Endodermal cell (in vitro differentiated cells): ENCODE measurements around the gene IL15. TPM values are rescaled to one million over a fixed set of nuclear protein-coding genes. Genes with fewer than 3 reads are reported as not detected.
"Not testable (repeated sequence)": the region's sequence is repeated elsewhere in the genome, so short reads cannot be mapped to it uniquely, and the experiment has no call there.

ENCODE experiments used
- DNase-seq: peaks from one replicate; pipeline ENCODE4 v3.0.0-alpha.2; 2017
- H3K27ac ChIP-seq: 2 replicates; pipeline ENCODE4 v1.5.1; 2013; ENCODE audit warnings: mild to moderate bottlenecking, low read depth, low read length, moderate library complexity
- H3K27me3 ChIP-seq: 2 replicates; pipeline ENCODE4 v1.6.1; 2013; ENCODE audit warnings: mild to moderate bottlenecking, low read length, moderate library complexity; ENCODE audit not compliant: insufficient read depth, control insufficient read depth, poor library complexity, severe bottlenecking
- H3K36me3 ChIP-seq: 2 replicates; pipeline ENCODE4 v1.7.0; 2013; ENCODE audit warnings: mild to moderate bottlenecking, low read length, moderate library complexity; ENCODE audit not compliant: control insufficient read depth, insufficient read depth
- H3K4me1 ChIP-seq: one replicate; pipeline ENCODE4 v1.7.0; 2013; ENCODE audit warnings: low read length; ENCODE audit not compliant: control insufficient read depth, insufficient read depth
- H3K4me3 ChIP-seq: 2 replicates; pipeline ENCODE4 v1.5.1; 2013; ENCODE audit warnings: mild to moderate bottlenecking, low read length, moderate library complexity
- H3K9ac ChIP-seq: 2 replicates; pipeline ENCODE4 v1.6.1; 2013; ENCODE audit warnings: mild to moderate bottlenecking, low read length, moderate library complexity; ENCODE audit not compliant: poor library complexity, severe bottlenecking; ENCODE audit errors: extremely low read depth
- H3K9me3 ChIP-seq: 2 replicates; pipeline ENCODE4 v1.6.1; 2013; ENCODE audit warnings: mild to moderate bottlenecking, low read length, moderate library complexity; ENCODE audit not compliant: control insufficient read depth
- H3K27ac Mint-ChIP-seq: 2 replicates; pipeline ENCODE4 v1.8.0; 2020; ENCODE audit warnings: mixed read lengths
- H3K27me3 Mint-ChIP-seq: 2 replicates; pipeline ENCODE4 v1.8.0; 2021; ENCODE audit warnings: mild to moderate bottlenecking, mixed read lengths; ENCODE audit not compliant: insufficient read depth
- H3K36me3 Mint-ChIP-seq: 2 replicates; pipeline ENCODE4 v1.8.0; 2020; ENCODE audit warnings: low read depth, mixed read lengths
- H3K4me1 Mint-ChIP-seq: 2 replicates; pipeline ENCODE4 v1.8.0; 2020; ENCODE audit warnings: mixed read lengths
- H3K4me3 Mint-ChIP-seq: 2 replicates; pipeline ENCODE4 v1.8.0; 2020; ENCODE audit warnings: mild to moderate bottlenecking, moderate library complexity, mixed read lengths
- H3K9me3 Mint-ChIP-seq: 2 replicates; pipeline ENCODE4 v1.8.0; 2020; ENCODE audit warnings: mild to moderate bottlenecking, mixed read lengths
- WGBS, 2 experiments: methylation state at CpG; one replicate each; pipeline versions ENCODE4 v1.1.5 to v1.1.7; 2013; ENCODE audit warnings: missing lambda C conversion rate in 2 of 2, mixed read lengths in 1 of 2; ENCODE audit not compliant: insufficient coverage in 1 of 2, insufficient read length in 1 of 2; 5-methylcytosine and 5-hydroxymethylcytosine counted together
- total RNA-seq, 2 donors: library from RNA; stranded (reverse); fragmentation: NEBNext Ultra II Directional in 1 of 2; extraction: Animal tissue kit (Norgen Biotek cat#: 25700) in 1 of 2; gene quantifications; 2 replicates in 1 of 2; 3 replicates in 1 of 2; pipeline ENCODE4 v1.2.1, GENCODE V29; 2021
- TF ChIP-seq, protein P1 (sequence below): fragments of 200-600 bp; sonication (generic); conservative IDR thresholded peaks from 2 replicates; pipeline ENCODE4 v1.5.0; 2021; ENCODE audit warnings: antibody characterized with exemption, mild to moderate bottlenecking

Gene IL15
- total RNA-seq, 2 donors from 2014 or later = 0.42 TPM

DNA sequence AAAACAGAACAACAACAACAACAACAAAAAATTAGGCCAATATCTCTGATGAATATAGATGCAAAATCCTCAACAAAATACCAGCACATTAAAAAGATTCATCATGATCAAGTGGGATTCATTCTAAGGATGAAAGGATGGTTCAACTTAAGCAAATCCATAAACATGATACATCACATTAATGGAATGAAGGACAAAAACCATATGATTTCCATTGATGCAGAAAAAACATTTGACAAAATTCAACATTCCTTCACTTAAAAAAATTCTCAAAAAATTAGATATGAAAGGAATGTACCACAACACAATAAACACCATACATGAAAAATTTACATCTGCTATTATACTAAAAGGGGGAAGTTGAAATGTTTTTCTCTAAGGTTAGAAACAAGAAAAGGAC lies 103.3 kb downstream of the IL15 start:
- H3K4me1 ChIP-seq = no peaks in the 10 kb centered on the region
- no peaks in the 10 kb centered on the region for H3K27me3 Mint-ChIP-seq
- H3K36me3 ChIP-seq = no peaks in the 10 kb centered on the region
- no peaks in the 10 kb centered on the region for H3K36me3 Mint-ChIP-seq
- TF ChIP-seq, protein P1, sequence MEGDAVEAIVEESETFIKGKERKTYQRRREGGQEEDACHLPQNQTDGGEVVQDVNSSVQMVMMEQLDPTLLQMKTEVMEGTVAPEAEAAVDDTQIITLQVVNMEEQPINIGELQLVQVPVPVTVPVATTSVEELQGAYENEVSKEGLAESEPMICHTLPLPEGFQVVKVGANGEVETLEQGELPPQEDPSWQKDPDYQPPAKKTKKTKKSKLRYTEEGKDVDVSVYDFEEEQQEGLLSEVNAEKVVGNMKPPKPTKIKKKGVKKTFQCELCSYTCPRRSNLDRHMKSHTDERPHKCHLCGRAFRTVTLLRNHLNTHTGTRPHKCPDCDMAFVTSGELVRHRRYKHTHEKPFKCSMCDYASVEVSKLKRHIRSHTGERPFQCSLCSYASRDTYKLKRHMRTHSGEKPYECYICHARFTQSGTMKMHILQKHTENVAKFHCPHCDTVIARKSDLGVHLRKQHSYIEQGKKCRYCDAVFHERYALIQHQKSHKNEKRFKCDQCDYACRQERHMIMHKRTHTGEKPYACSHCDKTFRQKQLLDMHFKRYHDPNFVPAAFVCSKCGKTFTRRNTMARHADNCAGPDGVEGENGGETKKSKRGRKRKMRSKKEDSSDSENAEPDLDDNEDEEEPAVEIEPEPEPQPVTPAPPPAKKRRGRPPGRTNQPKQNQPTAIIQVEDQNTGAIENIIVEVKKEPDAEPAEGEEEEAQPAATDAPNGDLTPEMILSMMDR = no peak
- H3K9me3 Mint-ChIP-seq = peaks cover 5% of the 10 kb centered on the region
- H3K4me1 Mint-ChIP-seq = no peaks in the 10 kb centered on the region
- DNase-seq = no peak
- H3K9ac ChIP-seq = no peak overlapping the region
- no peak overlapping the region for H3K4me3 ChIP-seq
- H3K27ac ChIP-seq = no peak overlapping the region
- H3K27me3 ChIP-seq = no peaks in the 10 kb centered on the region
- no peaks in the 10 kb centered on the region for H3K9me3 ChIP-seq
- H3K4me3 Mint-ChIP-seq = no peak overlapping the region
- H3K27ac Mint-ChIP-seq = no peak overlapping the region

DNA sequence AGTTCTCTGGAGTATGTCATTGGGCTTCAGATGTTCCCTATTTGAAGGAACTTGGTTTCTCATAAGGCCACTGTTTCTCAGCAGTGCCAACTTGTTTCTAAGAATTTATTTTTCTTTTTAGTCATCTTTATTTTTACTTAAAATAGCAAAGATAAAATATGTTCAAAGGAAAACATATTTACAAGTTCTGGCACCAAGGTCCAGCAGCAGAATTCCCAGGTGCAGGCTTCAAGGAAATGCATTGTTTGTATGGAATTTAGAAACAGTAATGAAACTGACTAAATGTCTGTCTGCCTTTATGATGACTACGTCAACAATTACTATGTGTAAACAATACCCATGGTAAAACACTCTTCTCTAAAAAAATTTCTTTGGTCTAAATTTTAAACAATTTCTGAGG lies 109.6 kb downstream of the IL15 start:
- Histone ChIP-seq H3K27me3 (no peaks in the 10 kb centered on the region), H3K4me3 (no peak overlapping the region), H3K9me3 (no peaks in the 10 kb centered on the region), H3K36me3 (no peaks in the 10 kb centered on the region), H3K27ac (no peak overlapping the region), H3K9ac (no peak overlapping the region), H3K4me1 (no peaks in the 10 kb centered on the region)
- Mint-ChIP-seq H3K4me3 (no peak overlapping the region), H3K27me3 (no peaks in the 10 kb centered on the region), H3K36me3 (no peaks in the 10 kb centered on the region), H3K9me3 (peaks cover 5% of the 10 kb centered on the region), H3K27ac (no peak overlapping the region), H3K4me1 (no peaks in the 10 kb centered on the region)
- TF ChIP-seq, protein P1 = no peak
- WGBS, 2 experiments = 97% methylated on average over 1 of the region's 1 CpG; no CpG with 5 or more reads in 1 of the 2 experiments
- no peak for DNase-seq

DNA sequence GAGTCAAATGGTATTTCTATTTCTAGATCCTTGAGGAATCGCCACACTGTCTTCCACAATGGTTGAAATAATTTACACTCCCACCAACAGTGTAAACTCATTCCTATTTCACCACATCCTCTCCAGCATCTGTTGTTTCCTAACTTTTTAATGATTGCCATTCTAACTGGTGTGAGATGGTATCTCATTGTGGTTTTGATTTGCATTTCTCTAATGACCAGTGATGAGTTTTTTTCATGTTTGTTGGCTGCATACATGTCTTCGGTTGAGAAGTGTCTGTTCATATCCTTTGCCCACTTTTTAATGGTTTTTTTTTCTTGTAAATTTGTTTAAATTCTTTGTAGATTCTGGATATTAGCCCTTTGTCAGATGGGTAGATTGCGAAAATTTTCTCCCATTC lies 115.4 kb downstream of the IL15 start:
- H3K4me3 ChIP-seq, H3K4me3 Mint-ChIP-seq, H3K27me3 ChIP-seq, H3K9ac ChIP-seq, H3K36me3 Mint-ChIP-seq, DNase-seq, H3K4me1 ChIP-seq, H3K36me3 ChIP-seq, H3K27me3 Mint-ChIP-seq, H3K9me3 ChIP-seq, H3K27ac ChIP-seq, H3K9me3 Mint-ChIP-seq, H3K4me1 Mint-ChIP-seq, H3K27ac Mint-ChIP-seq: not testable (repeated sequence)
- 90% methylated on average over 3 of the region's 3 CpGs; no CpG with 5 or more reads in 1 of the 2 experiments for WGBS, 2 experiments

DNA sequence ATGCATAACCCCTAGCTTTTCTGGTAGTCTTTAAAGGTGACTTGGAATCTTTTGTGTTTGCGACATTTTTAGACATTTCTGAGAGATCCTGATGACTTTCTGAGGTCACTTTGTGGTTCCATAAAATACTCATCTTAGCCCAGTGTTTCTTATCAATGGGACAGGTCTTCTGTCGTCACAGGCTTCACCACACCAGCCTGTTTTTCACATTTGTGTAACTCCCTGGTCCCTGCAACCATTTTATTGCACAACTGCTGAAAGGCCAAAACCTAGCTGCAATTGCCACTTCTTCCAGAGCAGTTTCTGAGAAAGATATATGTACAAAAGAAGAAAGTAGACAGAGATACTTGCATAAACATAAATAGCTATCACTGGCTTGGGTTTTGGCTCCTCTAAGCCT lies 120.9 kb downstream of the IL15 start:
- Mint-ChIP-seq H3K36me3 (no peaks in the 10 kb centered on the region), H3K9me3 (no peaks in the 10 kb centered on the region), H3K4me3 (no peak overlapping the region), H3K4me1 (peaks cover 9% of the 10 kb centered on the region), H3K27me3 (no peaks in the 10 kb centered on the region), H3K27ac (no peak overlapping the region)
- Histone ChIP-seq H3K9ac (no peak overlapping the region), H3K36me3 (no peaks in the 10 kb centered on the region), H3K27me3 (peaks cover 7% of the 10 kb centered on the region), H3K4me3 (no peak overlapping the region), H3K4me1 (peaks cover 11% of the 10 kb centered on the region), H3K9me3 (no peaks in the 10 kb centered on the region), H3K27ac (no peak overlapping the region)
- WGBS, 2 experiments = 93 to 95% methylated on average over 2 of the region's 2 CpGs
- TF ChIP-seq, protein P1 = no peak
- DNase-seq = no peak
